HCT116 (cell line): ENCODE results near the gene EPHB2. TPM values are rescaled to one million over a fixed set of nuclear protein-coding genes. Genes with fewer than 3 reads are reported as not detected.

Experiments used
- ATAC-seq: fragments of 200-7000 bp; cut with Tn5 transposase; 2 replicates; pipeline ENCODE4 v1.9.1; 2020; ENCODE audit warnings: mild to moderate bottlenecking, moderate library complexity
- BruUV-seq: library from RNA; stranded (reverse); fragments of 400-500 nt; replicated peaks from 2 replicates; lab custom pipeline; 2021; lab: Mats Ljungman, UMichigan
- CTCF ChIA-PET: fragments of 300-600 bp; sonication (Branson Sonifier 250); formaldehyde crosslinking; loops from one replicate; lab custom pipeline; 2021; ENCODE audit warnings: antibody characterized with exemption; lab: Charles Lee
- POLR2A ChIA-PET: fragments of 300-600, 350-600 bp; sonication (Branson Sonifier 250); formaldehyde crosslinking; loops from one replicate; lab custom pipeline; 2021; ENCODE audit warnings: antibody characterized with exemption; lab: Charles Lee
- RAD21 ChIA-PET, 2 experiments: fragments of 300-600 bp; sonication (Branson Sonifier 250); formaldehyde crosslinking; loops; one replicate each; lab custom pipeline; 2023; ENCODE audit warnings: low total read pairs in 2 of 2; ENCODE audit not compliant: uncharacterized antibody in 2 of 2, unreplicated experiment in 2 of 2, low non-redundant PET in 1 of 2; lab: Charles Lee
- DNase-seq: peaks from one replicate; pipeline ENCODE4 v3.0.0-alpha.2; 2010; ENCODE audit warnings: low read depth, low spot score
- H2AFZ ChIP-seq: fragments of 200-600 bp; shearing (Covaris generic), sonication (generic); 2 replicates; pipeline ENCODE4 v1.6.1; 2017; ENCODE audit warnings: low read depth, mixed run types, mixed read lengths, antibody characterized with exemption, low read length; ENCODE audit not compliant: poor library complexity, severe bottlenecking
- H3K27ac ChIP-seq: 2 replicates; pipeline ENCODE4 v1.5.1; 2012; ENCODE audit warnings: low read depth, low read length
- H3K27me3 ChIP-seq: fragments of 200-600 bp; sonication (generic); 2 replicates; pipeline ENCODE4 v1.6.1; 2016; ENCODE audit warnings: mixed run types, low read length, mixed read lengths; ENCODE audit not compliant: insufficient read depth
- H3K36me3 ChIP-seq, 2 experiments: fragments of 200-500 bp in 1 of 2; fragments of 200-600 bp in 1 of 2; sonication (Bioruptor generic) in 1 of 2; sonication (generic) in 1 of 2; 2 replicates each; pipeline versions ENCODE4 v1.5.1 to v1.6.1; 2014 to 2016; ENCODE audit warnings: low read length in 2 of 2, inconsistent platforms in 1 of 2, mixed read lengths in 1 of 2, mixed run types in 1 of 2; ENCODE audit not compliant: insufficient read depth in 2 of 2, control insufficient read depth in 1 of 2
- H3K4me1 ChIP-seq, 2 experiments: fragments of 200-600 bp in 1 of 2; sonication (generic) in 1 of 2; 2 replicates each; pipeline versions ENCODE4 v1.5.1 to v1.6.1; 2012 to 2017; ENCODE audit warnings: low read length in 2 of 2, inconsistent platforms in 1 of 2, mild to moderate bottlenecking in 1 of 2, mixed read lengths in 1 of 2, mixed run types in 1 of 2, moderate library complexity in 1 of 2; ENCODE audit not compliant: insufficient read depth in 2 of 2, control insufficient read depth in 1 of 2
- H3K4me2 ChIP-seq: fragments of 200-600 bp; sonication (generic); 2 replicates; pipeline ENCODE4 v1.6.1; 2017; ENCODE audit warnings: mixed run types, low read length, mixed read lengths
- H3K4me3 ChIP-seq, 2 experiments: fragments of 200-600 bp in 1 of 2; sonication (generic) in 1 of 2; replicated peaks in 1 of 2; 2 replicates each; pipeline ENCODE4 v1.5.1; 2011 to 2016; ENCODE audit warnings: low read length in 2 of 2, control low read depth in 1 of 2, low read depth in 1 of 2, mild to moderate bottlenecking in 1 of 2, mixed read lengths in 1 of 2, mixed run types in 1 of 2
- H3K79me2 ChIP-seq: fragments of 200-600 bp; sonication (generic); 2 replicates; pipeline ENCODE4 v1.6.1; 2017; ENCODE audit warnings: mild to moderate bottlenecking, mixed run types, low read length, moderate library complexity, mixed read lengths; ENCODE audit not compliant: insufficient read depth
- H3K9ac ChIP-seq: fragments of 200-600 bp; sonication (generic); 2 replicates; pipeline ENCODE4 v1.6.1; 2016; ENCODE audit warnings: low read length, mixed read lengths
- H3K9me2 ChIP-seq: fragments of 200-600 bp; sonication (generic), shearing (Covaris generic); 2 replicates; pipeline ENCODE4 v1.6.1; 2017; ENCODE audit warnings: mixed run types, mild to moderate bottlenecking, moderate library complexity; ENCODE audit not compliant: insufficient read depth
- H3K9me3 ChIP-seq, 2 experiments: fragments of 200-500 bp in 1 of 2; fragments of 200-600 bp in 1 of 2; sonication (Bioruptor generic) in 1 of 2; sonication (generic) in 1 of 2; 2 replicates each; pipeline ENCODE4 v1.6.1; 2014 to 2017; ENCODE audit warnings: low read length in 2 of 2, mixed read lengths in 2 of 2, inconsistent platforms in 1 of 2, low read depth in 1 of 2, mild to moderate bottlenecking in 1 of 2, mixed run types in 1 of 2, moderate library complexity in 1 of 2; ENCODE audit not compliant: control insufficient read depth in 1 of 2, insufficient read depth in 1 of 2
- H4K20me1 ChIP-seq: fragments of 200-600 bp; sonication (generic), shearing (Covaris generic); 2 replicates; pipeline ENCODE4 v1.6.1; 2017; ENCODE audit warnings: mixed run types, mild to moderate bottlenecking, moderate library complexity; ENCODE audit not compliant: insufficient read depth
- ATF3 ChIP-seq: IDR thresholded peaks from 2 replicates; pipeline ENCODE4 v1.6.1; 2012
- EGR1 ChIP-seq: IDR thresholded peaks from 2 replicates; pipeline ENCODE4 v1.6.1; 2012; ENCODE audit warnings: low read depth
- ELF1 ChIP-seq: IDR thresholded peaks from 2 replicates; pipeline ENCODE4 v1.6.1; 2012; ENCODE audit warnings: low read depth, borderline replicate concordance
- EZH2phosphoT487 ChIP-seq: fragments of 200-600 bp; IDR thresholded peaks from 2 replicates; pipeline ENCODE4 v1.6.1; 2018; ENCODE audit warnings: antibody characterized with exemption, borderline replicate concordance
- JUND ChIP-seq: IDR thresholded peaks from 2 replicates; pipeline ENCODE4 v1.6.1; 2012
- MAX ChIP-seq: IDR thresholded peaks from 2 replicates; pipeline ENCODE4 v1.6.1; 2012
- POLR2A ChIP-seq: IDR thresholded peaks from 2 replicates; pipeline ENCODE4 v1.7.0; 2011; ENCODE audit warnings: borderline replicate concordance; ENCODE audit not compliant: insufficient read depth, insufficient read length; ENCODE audit errors: extremely low read depth
- POLR2AphosphoS5 ChIP-seq: IDR thresholded peaks from 2 replicates; pipeline ENCODE4 v1.6.1; 2011; ENCODE audit warnings: mild to moderate bottlenecking, low read depth, low read length, moderate library complexity
- RAD21 ChIP-seq: IDR thresholded peaks from 2 replicates; pipeline ENCODE4 v1.6.1; 2012; ENCODE audit warnings: low read depth, mild to moderate bottlenecking
- REST ChIP-seq: IDR thresholded peaks from 2 replicates; pipeline ENCODE4 v1.6.1; 2012; ENCODE audit warnings: low read depth
- SIN3A ChIP-seq: IDR thresholded peaks from 2 replicates; pipeline ENCODE4 v1.6.1; 2012; ENCODE audit warnings: low read depth
- SRF ChIP-seq: IDR thresholded peaks from 2 replicates; pipeline ENCODE4 v1.6.1; 2012; ENCODE audit warnings: low read depth
- TCF7L2 ChIP-seq: IDR thresholded peaks from 2 replicates; pipeline ENCODE4 v1.7.0; 2011; ENCODE audit warnings: borderline replicate concordance, inconsistent platforms; ENCODE audit not compliant: insufficient read depth, insufficient read length; ENCODE audit errors: extremely low read depth
- YY1 ChIP-seq: IDR thresholded peaks from 2 replicates; pipeline ENCODE4 v1.6.1; 2011; ENCODE audit warnings: low read length, low read depth, moderate library complexity, mild to moderate bottlenecking; ENCODE audit not compliant: insufficient replicate concordance; ENCODE audit errors: extremely low read depth
- ZBTB33 ChIP-seq: IDR thresholded peaks from 2 replicates; pipeline ENCODE4 v1.6.1; 2011; ENCODE audit warnings: mild to moderate bottlenecking, low read length, moderate library complexity; ENCODE audit not compliant: insufficient replicate concordance; ENCODE audit errors: extremely low read depth
- intact Hi-C: fragments of 100-400 bp; cut with micrococcal nuclease; formaldehyde crosslinking; loops from 2 replicates; pipeline ENCODE4 v1.10.0; 2022
- total RNA-seq: library from RNA; stranded (reverse); gene quantifications from one replicate; pipeline ENCODE4 v1.2.1, GENCODE V29; 2021; ENCODE audit not compliant: unreplicated experiment

Gene EPHB2
- total RNA-seq, 1 experiment from 2014 or later = 19.5 TPM

GRCh38 chr1:22792396-22793160 is 81.9 kb downstream of the EPHB2 start:
- no peak overlapping the region for H3K4me2 ChIP-seq
- no peaks in the 10 kb centered on the region for H4K20me1 ChIP-seq
- no peak overlapping the region for H3K9ac ChIP-seq
- H3K4me1 ChIP-seq = peaks cover 6 to 10% of the 10 kb centered on the region in 2 experiments; a peak in 2 of 4 replicates
- H3K27me3 ChIP-seq = no peaks in the 10 kb centered on the region
- DNase-seq = no peak
- no peak overlapping the region for H3K27ac ChIP-seq
- ChIA-PET RAD21 (no interaction called here), CTCF (no interaction called here), POLR2A (no interaction called here)
- H3K36me3 ChIP-seq = no peaks in the 10 kb centered on the region
- H3K9me2 ChIP-seq = no peaks in the 10 kb centered on the region
- no peaks in the 10 kb centered on the region for H3K9me3 ChIP-seq
- no TSS peak for BruUV-seq
- H2AFZ ChIP-seq = no peak overlapping the region
- ATAC-seq = no peak
- no peaks in the 10 kb centered on the region for H3K79me2 ChIP-seq
- TF ChIP-seq MAX = no peak
- no peak for TF ChIP-seq POLR2AphosphoS5
- TF ChIP-seq ATF3 = no peak
- no peak for TF ChIP-seq ZBTB33
- TF ChIP-seq EGR1 = no peak
- no peak for TF ChIP-seq ELF1
- no peak for TF ChIP-seq TCF7L2
- no peak for TF ChIP-seq REST
- TF ChIP-seq POLR2A = no peak
- TF ChIP-seq JUND = no peak
- TF ChIP-seq YY1 = no peak
- TF ChIP-seq SIN3A = no peak
- no peak for TF ChIP-seq EZH2phosphoT487
- TF ChIP-seq SRF = no peak
- no peak for TF ChIP-seq RAD21
- TF ChIP-seq, all 23 proteins: peak for 0
- no peak overlapping the region for H3K4me3 ChIP-seq
- intact Hi-C loops = no loop called here
